ENCODE results near the gene KCTD18.

Gene KCTD18

GRCh38 chr2:200442471-200442870 lies 67.4 kb downstream of the KCTD18 start:
- H3K4me3 ChIP-seq (ENCODE audit: low read depth, low read length), result no peak overlapping the region
- no peak overlapping the region for H3K9ac ChIP-seq (ENCODE audit: low read depth, low read length)
- H3K9me3 ChIP-seq (ENCODE audit: control insufficient read depth, insufficient read depth, low read length), result no peaks in the 10 kb centered on the region
- H3K4me1 ChIP-seq (ENCODE audit: control insufficient read depth, insufficient read depth, low read length), result no peaks in the 10 kb centered on the region
- no peaks in the 10 kb centered on the region for H3K36me3 ChIP-seq (ENCODE audit: control insufficient read depth, insufficient read depth, low read length)
- no peaks in the 10 kb centered on the region for H3K27me3 ChIP-seq (ENCODE audit: control insufficient read depth, insufficient read depth, low read length)

GRCh38 chr2:200439981-200440380 lies 69.9 kb downstream of the KCTD18 start:
- Histone ChIP-seq H3K4me3 (ENCODE audit: low read depth, low read length) (no peak overlapping the region), H3K36me3 (ENCODE audit: control insufficient read depth, insufficient read depth, low read length) (no peaks in the 10 kb centered on the region), H3K4me1 (ENCODE audit: control insufficient read depth, insufficient read depth, low read length) (no peaks in the 10 kb centered on the region), H3K9me3 (ENCODE audit: control insufficient read depth, insufficient read depth, low read length) (no peaks in the 10 kb centered on the region), H3K27me3 (ENCODE audit: control insufficient read depth, insufficient read depth, low read length) (no peaks in the 10 kb centered on the region), H3K9ac (ENCODE audit: low read depth, low read length) (no peak overlapping the region)
